IMR-90 (cell line): ENCODE measurements around the gene LGI2. TPM values are rescaled to one million over a fixed set of nuclear protein-coding genes. Genes with fewer than 3 reads are reported as not detected.

Experiments used
- ATAC-seq: fragments of 200-7000 bp; cut with Tn5 transposase; 2 replicates; pipeline ENCODE4 v1.9.1; 2020; ENCODE audit warnings: low read depth, mild to moderate bottlenecking, moderate library complexity
- BruUV-seq: library from RNA; stranded (reverse); fragments of 400-500 nt; replicated peaks from 2 replicates; lab custom pipeline; 2021; lab: Mats Ljungman, UMichigan
- CTCF ChIA-PET: fragments of 300-600 bp; formaldehyde crosslinking; extraction: SDS; loops from one replicate; lab custom pipeline; 2021; ENCODE audit warnings: antibody characterized with exemption; lab: Yijun Ruan, JAX
- POLR2A ChIA-PET: fragments of 300-600 bp; sonication (Branson Sonifier 250); formaldehyde crosslinking; loops from one replicate; lab custom pipeline; 2022; ENCODE audit warnings: antibody characterized with exemption; ENCODE audit not compliant: unreplicated experiment; lab: Charles Lee
- DNase-seq: peaks from one replicate; pipeline ENCODE4 v3.0.0; 2013
- H2AFZ ChIP-seq: replicated peaks from 2 replicates; pipeline ENCODE3; 2013; ENCODE audit warnings: low read length, mild to moderate bottlenecking; ENCODE audit not compliant: poor library complexity
- H2AK5ac ChIP-seq: 2 replicates; pipeline ENCODE4 v1.6.1; 2013; ENCODE audit warnings: low read depth, low read length, inconsistent platforms
- H2AK9ac ChIP-seq: replicated peaks from 2 replicates; pipeline ENCODE3; 2013; ENCODE audit warnings: mild to moderate bottlenecking, low read depth, low read length, moderate library complexity; ENCODE audit not compliant: poor library complexity
- H2BK120ac ChIP-seq: 2 replicates; pipeline ENCODE4 v1.6.1; 2013; ENCODE audit warnings: low read depth, low read length, inconsistent platforms
- H2BK15ac ChIP-seq: 3 replicates; pipeline ENCODE4 v1.6.1; 2013; ENCODE audit warnings: low read depth, low read length, inconsistent platforms
- H2BK20ac ChIP-seq: 2 replicates; pipeline ENCODE4 v1.6.1; 2013; ENCODE audit warnings: low read depth, mild to moderate bottlenecking, inconsistent platforms, low read length, moderate library complexity
- H2BK5ac ChIP-seq: 2 replicates; pipeline ENCODE4 v1.6.1; 2013; ENCODE audit warnings: mild to moderate bottlenecking, low read depth, low read length, inconsistent platforms; ENCODE audit not compliant: poor library complexity, severe bottlenecking
- H3K14ac ChIP-seq: replicated peaks from 2 replicates; pipeline ENCODE4 v1.6.1; 2013; ENCODE audit warnings: low read depth, low read length, inconsistent platforms
- H3K18ac ChIP-seq: 2 replicates; pipeline ENCODE4 v1.6.1; 2013; ENCODE audit warnings: low read depth, low read length, control low read depth
- H3K23ac ChIP-seq: 2 replicates; pipeline ENCODE4 v1.6.1; 2013; ENCODE audit warnings: low read depth, low read length, inconsistent platforms
- H3K27ac ChIP-seq: 2 replicates; pipeline ENCODE4 v1.5.1; 2013; ENCODE audit warnings: mild to moderate bottlenecking, control low read depth, low read length; ENCODE audit not compliant: insufficient read depth
- H3K27me3 ChIP-seq: 2 replicates; pipeline ENCODE4 v1.6.1; 2013; ENCODE audit warnings: low read length; ENCODE audit not compliant: control insufficient read depth, insufficient read depth
- H3K36me3 ChIP-seq: 2 replicates; pipeline ENCODE4 v1.6.1; 2013; ENCODE audit warnings: low read length, mixed read lengths; ENCODE audit not compliant: control insufficient read depth, insufficient read depth
- H3K4ac ChIP-seq: 2 replicates; pipeline ENCODE4 v1.6.1; 2013; ENCODE audit warnings: low read depth, low read length, inconsistent platforms
- H3K4me1 ChIP-seq: 2 replicates; pipeline ENCODE4 v1.6.1; 2013; ENCODE audit warnings: low read length, mixed read lengths; ENCODE audit not compliant: control insufficient read depth, insufficient read depth
- H3K4me2 ChIP-seq: 2 replicates; pipeline ENCODE4 v1.6.1; 2013; ENCODE audit warnings: low read depth, mild to moderate bottlenecking, control low read depth, low read length, moderate library complexity
- H3K4me3 ChIP-seq: 2 replicates; pipeline ENCODE4 v1.5.1; 2013; ENCODE audit warnings: low read depth, mild to moderate bottlenecking, control low read depth, low read length, moderate library complexity; ENCODE audit not compliant: insufficient read depth
- H3K56ac ChIP-seq: 2 replicates; pipeline ENCODE4 v1.6.1; 2013; ENCODE audit warnings: low read length, inconsistent platforms; ENCODE audit not compliant: insufficient read depth; ENCODE audit errors: extremely low read depth
- H3K79me1 ChIP-seq, 2 experiments: 2 replicates each; pipeline ENCODE4 v1.6.1; 2013; ENCODE audit warnings: low read length in 2 of 2, inconsistent platforms in 1 of 2, low read depth in 1 of 2
- H3K9ac ChIP-seq: 2 replicates; pipeline ENCODE4 v1.6.1; 2013; ENCODE audit warnings: low read depth, low read length, control low read depth
- H3K9me1 ChIP-seq: 2 replicates; pipeline ENCODE4 v1.6.1; 2013; ENCODE audit warnings: low read length, inconsistent platforms; ENCODE audit not compliant: insufficient read depth
- H3K9me3 ChIP-seq: 2 replicates; pipeline ENCODE4 v1.6.1; 2013; ENCODE audit warnings: low read length; ENCODE audit not compliant: control insufficient read depth, insufficient read depth
- H4K20me1 ChIP-seq: 2 replicates; pipeline ENCODE4 v1.6.1; 2013; ENCODE audit warnings: low read length, inconsistent platforms; ENCODE audit not compliant: insufficient read depth
- H4K5ac ChIP-seq: 2 replicates; pipeline ENCODE4 v1.6.1; 2013; ENCODE audit warnings: mild to moderate bottlenecking, low read depth, low read length, control low read depth
- H4K8ac ChIP-seq, 2 experiments: 2 replicates each; pipeline ENCODE4 v1.6.1; 2013; ENCODE audit warnings: low read depth in 2 of 2, low read length in 2 of 2, control low read depth in 1 of 2, inconsistent platforms in 1 of 2
- H4K91ac ChIP-seq: 2 replicates; pipeline ENCODE4 v1.6.1; 2013; ENCODE audit warnings: low read depth, low read length, inconsistent platforms; ENCODE audit not compliant: insufficient read depth
- CEBPB ChIP-seq: IDR thresholded peaks from 2 replicates; pipeline ENCODE4 v1.6.1; 2012; ENCODE audit warnings: low read depth, low read length, improper control_type of control experiment
- CHD1 ChIP-seq: IDR thresholded peaks from 2 replicates; pipeline ENCODE4 v1.6.1; 2012; ENCODE audit warnings: low read depth, low read length, improper control_type of control experiment
- MAFK ChIP-seq: IDR thresholded peaks from 2 replicates; pipeline ENCODE4 v1.6.1; 2012; ENCODE audit warnings: low read depth, low read length, improper control_type of control experiment
- WGBS, 2 experiments: methylation state at CpG; one replicate each; pipeline versions ENCODE4 v1.1.5 to v1.1.7; 2013; ENCODE audit warnings: missing lambda C conversion rate in 2 of 2; ENCODE audit not compliant: insufficient read length in 1 of 2; ENCODE audit errors: extremely low coverage in 2 of 2; 5-methylcytosine and 5-hydroxymethylcytosine counted together
- dilution Hi-C: fragments of 300-500 bp; cut with HindIII; formaldehyde crosslinking; loops from one replicate; pipeline ENCODE4 v1.14.3; 2018; ENCODE audit warnings: low sequenced_read_pairs; ENCODE audit not compliant: unreplicated experiment
- in situ Hi-C: fragments of 300-500 bp; cut with MboI; formaldehyde crosslinking; loops from 3 replicates; pipeline ENCODE4 v1.14.3; 2019; ENCODE audit warnings: low sequenced_read_pairs, inconsistent platforms, mixed read lengths
- intact Hi-C: fragments of 100-400 bp; cut with micrococcal nuclease; formaldehyde crosslinking; loops from 2 replicates; pipeline ENCODE4 v1.10.0; 2022
- polyA plus RNA-seq, 3 experiments: library from polyadenylated mRNA; depleted of rRNA; stranded (reverse); fragments of >200 nt; gene quantifications; 2 replicates each; pipeline ENCODE4 v1.2.3, GENCODE V29; 2012; ENCODE audit warnings: low replicate concordance in 1 of 3
- total RNA-seq: library from RNA; depleted of rRNA; stranded (reverse); fragments of >200 nt; gene quantifications from 2 replicates; pipeline ENCODE4 v1.2.3, GENCODE V29; 2012

Gene LGI2
- total and polyA plus RNA-seq, 2 of the 4 experiments (the other 2 are of a cell fraction) = not detected

DNA sequence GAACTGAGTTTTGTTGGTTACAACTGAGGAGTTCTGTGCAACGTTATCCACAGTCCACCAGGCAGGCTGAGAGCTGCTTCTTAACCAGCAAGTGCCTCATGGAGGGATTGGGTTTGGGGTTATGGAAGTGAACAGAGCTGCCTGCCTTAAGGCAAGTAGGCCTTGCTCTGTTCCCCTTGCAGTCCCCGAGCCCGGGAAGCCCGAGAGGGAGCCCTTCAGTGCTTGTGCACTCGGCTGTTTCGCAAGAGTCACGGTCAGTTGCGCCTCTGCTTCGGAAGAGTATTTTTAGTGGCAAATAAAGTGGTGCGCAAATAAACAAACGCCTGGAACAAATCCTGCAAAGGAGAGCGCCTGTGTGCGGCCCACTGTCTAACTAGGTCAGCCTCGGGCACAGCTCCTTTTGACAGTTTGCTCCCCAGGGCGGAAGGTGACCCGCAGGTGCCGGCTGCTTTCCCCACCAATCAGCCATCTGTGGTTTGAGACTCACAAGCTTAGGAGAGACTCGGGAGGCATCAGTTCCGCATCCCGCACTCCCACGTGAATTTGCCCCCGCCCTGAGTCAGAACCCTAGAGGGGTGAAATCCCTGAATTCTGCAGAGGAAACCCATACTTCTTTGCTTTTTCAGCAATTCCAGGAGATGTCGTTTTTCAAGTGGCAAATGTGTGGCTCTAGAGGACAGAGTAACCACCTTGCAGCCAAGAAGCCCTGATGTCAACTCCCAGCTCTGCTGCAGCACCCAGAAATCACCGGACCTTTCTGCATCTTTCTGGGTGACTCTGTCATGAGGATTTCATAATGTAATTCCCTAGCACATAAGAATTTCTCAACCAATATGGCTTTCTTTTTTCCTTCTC is 56.8 kb downstream of the LGI2 start:
- no peaks in the 10 kb centered on the region for H4K20me1 ChIP-seq
- no peak overlapping the region for H2BK20ac ChIP-seq
- no peaks in the 10 kb centered on the region for H3K4me1 ChIP-seq
- H3K14ac ChIP-seq = no peak overlapping the region
- no peak overlapping the region for H3K18ac ChIP-seq
- H3K79me1 ChIP-seq = no peaks in the 10 kb centered on the region
- H3K9me3 ChIP-seq = no peaks in the 10 kb centered on the region
- ChIA-PET POLR2A (no interaction called here), CTCF (no interaction called here)
- H3K27me3 ChIP-seq = peaks cover 30% of the 10 kb centered on the region
- H3K4me2 ChIP-seq = no peak overlapping the region
- no peak overlapping the region for H3K4me3 ChIP-seq
- H4K91ac ChIP-seq = no peak overlapping the region
- H3K23ac ChIP-seq = no peak overlapping the region
- no peak for ATAC-seq
- H3K4ac ChIP-seq = no peak overlapping the region
- no peak overlapping the region for H2BK5ac ChIP-seq
- no peak overlapping the region for H3K9ac ChIP-seq
- H4K5ac ChIP-seq = no peak overlapping the region
- no peak overlapping the region for H2AK5ac ChIP-seq
- BruUV-seq = no TSS peak
- no peaks in the 10 kb centered on the region for H3K9me1 ChIP-seq
- no peak overlapping the region for H2AK9ac ChIP-seq
- in situ Hi-C loops (no loop called here), intact Hi-C loops (no loop called here), dilution Hi-C loops (no loop called here)
- no peak overlapping the region for H2BK120ac ChIP-seq
- H3K27ac ChIP-seq = no peak overlapping the region
- no peak for DNase-seq
- no peak overlapping the region for H4K8ac ChIP-seq
- H2BK15ac ChIP-seq = no peak overlapping the region
- TF ChIP-seq CEBPB = peak; percentile 40; the same call in 1 of the 2 replicates
- TF ChIP-seq MAFK = no peak
- no peak for TF ChIP-seq CHD1
- WGBS, 2 experiments = 74% methylated on average over 11 of the region's 24 CpGs; no CpG with 5 or more reads in 1 of the 2 experiments
- H2AFZ ChIP-seq = no peak overlapping the region
- no peak overlapping the region for H3K56ac ChIP-seq
- no peaks in the 10 kb centered on the region for H3K36me3 ChIP-seq
